Measurements from ENCODE around the gene HLA-DQA2. TPM values are rescaled to one million over a fixed set of nuclear protein-coding genes. Genes with fewer than 3 reads are reported as not detected.
"Not testable (repeated sequence)": the region's sequence is repeated elsewhere in the genome, so short reads cannot be mapped to it uniquely, and the experiment has no call there.

The HLA-DQA2 gene
- total RNA-seq, 3 donors from 2014 or later (not counting 1 experiment from before 2014, with no cell fraction given), result 1.4 to 15.2 TPM; not detected in 1

DNA sequence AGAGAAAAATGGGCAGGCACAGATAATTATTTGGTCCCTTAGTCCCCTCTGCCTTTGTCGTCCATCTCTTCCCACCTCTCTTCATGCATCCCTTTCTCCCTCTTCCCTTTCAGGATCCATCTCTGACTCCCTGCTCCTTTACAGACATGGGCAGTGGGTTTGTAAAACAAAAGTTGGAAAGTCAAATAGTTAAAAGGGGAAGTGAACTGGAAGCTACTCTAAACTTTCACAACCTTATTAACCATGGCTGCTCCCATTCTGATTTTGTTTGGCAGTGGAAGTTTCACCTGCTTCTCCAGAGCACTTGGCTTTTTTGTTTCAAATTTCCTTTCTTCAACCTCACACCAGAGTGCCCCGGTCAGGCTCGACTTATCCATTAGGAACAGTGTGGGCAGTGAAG, 1.2 kb downstream of the HLA-DQA2 start:
- Mint-ChIP-seq H3K36me3 (no peaks in the 10 kb centered on the region), H3K4me1 (peaks cover 8 to 9% of the 10 kb centered on the region in 2 donors), H3K27me3 (ENCODE audit: low read depth in 2 of 2) (peaks cover 18 to 46% of the 10 kb centered on the region in 2 donors), H3K4me3 (no peak overlapping the region), H3K9me3 (no peaks in the 10 kb centered on the region), H3K27ac (no peak overlapping the region)
- TF ChIP-seq, protein P1, sequence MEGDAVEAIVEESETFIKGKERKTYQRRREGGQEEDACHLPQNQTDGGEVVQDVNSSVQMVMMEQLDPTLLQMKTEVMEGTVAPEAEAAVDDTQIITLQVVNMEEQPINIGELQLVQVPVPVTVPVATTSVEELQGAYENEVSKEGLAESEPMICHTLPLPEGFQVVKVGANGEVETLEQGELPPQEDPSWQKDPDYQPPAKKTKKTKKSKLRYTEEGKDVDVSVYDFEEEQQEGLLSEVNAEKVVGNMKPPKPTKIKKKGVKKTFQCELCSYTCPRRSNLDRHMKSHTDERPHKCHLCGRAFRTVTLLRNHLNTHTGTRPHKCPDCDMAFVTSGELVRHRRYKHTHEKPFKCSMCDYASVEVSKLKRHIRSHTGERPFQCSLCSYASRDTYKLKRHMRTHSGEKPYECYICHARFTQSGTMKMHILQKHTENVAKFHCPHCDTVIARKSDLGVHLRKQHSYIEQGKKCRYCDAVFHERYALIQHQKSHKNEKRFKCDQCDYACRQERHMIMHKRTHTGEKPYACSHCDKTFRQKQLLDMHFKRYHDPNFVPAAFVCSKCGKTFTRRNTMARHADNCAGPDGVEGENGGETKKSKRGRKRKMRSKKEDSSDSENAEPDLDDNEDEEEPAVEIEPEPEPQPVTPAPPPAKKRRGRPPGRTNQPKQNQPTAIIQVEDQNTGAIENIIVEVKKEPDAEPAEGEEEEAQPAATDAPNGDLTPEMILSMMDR (IDR thresholded peaks at IDR 0.05), result no peak
- no peak overlapping the region for H3K4me3 ChIP-seq (ENCODE audit: low read length)
- WGBS (ENCODE audit: insufficient coverage), result no CpG with 5 or more reads among the region's 3 CpGs
- H3K27ac ChIP-seq (ENCODE audit: low read length), result no peak overlapping the region
- ATAC-seq (no peak), DNase-seq (no peak)
- no peaks in the 10 kb centered on the region for H3K36me3 ChIP-seq (ENCODE audit: control insufficient read depth, insufficient read depth, low read length)
- H3K9me3 ChIP-seq (ENCODE audit: control insufficient read depth, insufficient read depth, low read length), result no peaks in the 10 kb centered on the region
- H3K27me3 ChIP-seq (ENCODE audit: control insufficient read depth, insufficient read depth, low read length), result peaks cover 4% of the 10 kb centered on the region
- intact Hi-C loops (cut with micrococcal nuclease), result no loop called here
- H3K4me1 ChIP-seq (ENCODE audit: control insufficient read depth, insufficient read depth, low read length), result peaks cover 9% of the 10 kb centered on the region

DNA sequence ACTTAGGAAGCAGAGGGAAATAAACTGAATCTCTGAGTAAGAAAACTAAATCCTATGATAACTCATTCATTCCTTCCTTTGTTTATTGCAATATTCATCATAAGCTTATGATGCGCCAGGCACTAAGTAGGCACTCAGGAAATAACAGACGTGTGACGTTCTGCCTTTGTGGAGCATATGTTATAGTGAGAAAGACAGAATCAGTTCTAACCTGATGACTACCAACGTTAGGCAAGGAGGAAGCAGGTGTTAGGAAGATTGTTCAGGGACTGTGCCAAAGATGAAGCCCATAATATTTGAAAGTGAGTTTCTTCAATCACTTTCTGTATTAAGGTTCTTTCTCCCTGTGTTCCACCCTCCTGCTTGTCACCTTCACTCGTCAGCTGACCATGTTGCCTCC, 3.6 kb downstream of the HLA-DQA2 start:
- Histone ChIP-seq H3K27me3 (ENCODE audit: control insufficient read depth, insufficient read depth, low read length) (peaks cover 4% of the 10 kb centered on the region), H3K4me1 (ENCODE audit: control insufficient read depth, insufficient read depth, low read length) (peaks cover 9% of the 10 kb centered on the region), H3K9me3 (ENCODE audit: control insufficient read depth, insufficient read depth, low read length) (no peaks in the 10 kb centered on the region), H3K27ac (ENCODE audit: low read length) (no peak overlapping the region), H3K36me3 (ENCODE audit: control insufficient read depth, insufficient read depth, low read length) (no peaks in the 10 kb centered on the region), H3K4me3 (ENCODE audit: low read length) (no peak overlapping the region)
- no peak for ATAC-seq
- intact Hi-C loops (cut with micrococcal nuclease), result no loop called here
- no peak overlapping the region for H3K27ac Mint-ChIP-seq
- TF ChIP-seq, protein P1 (IDR thresholded peaks at IDR 0.05), result no peak
- H3K36me3 Mint-ChIP-seq, result no peaks in the 10 kb centered on the region
- no peaks in the 10 kb centered on the region for H3K9me3 Mint-ChIP-seq
- 21% methylated on average over 5 of the region's 5 CpGs for WGBS (ENCODE audit: insufficient coverage)
- H3K4me3 Mint-ChIP-seq, result no peak overlapping the region
- peaks cover 18 to 41% of the 10 kb centered on the region in 2 donors for H3K27me3 Mint-ChIP-seq (ENCODE audit: low read depth in 2 of 2)
- H3K4me1 Mint-ChIP-seq, result peaks cover 8 to 9% of the 10 kb centered on the region in 2 donors
- no peak for DNase-seq

DNA sequence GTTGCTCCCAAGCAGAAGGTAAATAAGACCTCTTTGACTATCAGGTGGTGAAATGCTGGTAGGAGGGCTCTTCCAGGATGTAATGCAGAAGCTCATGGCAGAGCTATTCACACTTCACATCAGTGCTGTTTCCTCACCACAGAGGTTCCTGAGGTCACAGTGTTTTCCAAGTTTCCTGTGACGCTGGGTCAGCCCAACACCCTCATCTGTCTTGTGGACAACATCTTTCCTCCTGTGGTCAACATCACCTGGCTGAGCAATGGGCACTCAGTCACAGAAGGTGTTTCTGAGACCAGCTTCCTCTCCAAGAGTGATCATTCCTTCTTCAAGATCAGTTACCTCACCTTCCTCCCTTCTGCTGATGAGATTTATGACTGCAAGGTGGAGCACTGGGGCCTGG, 4.5 kb downstream of the HLA-DQA2 start:
- H3K4me3 ChIP-seq (ENCODE audit: low read length); H3K4me1 ChIP-seq (ENCODE audit: control insufficient read depth, insufficient read depth, low read length); H3K9me3 ChIP-seq (ENCODE audit: control insufficient read depth, insufficient read depth, low read length); H3K36me3 ChIP-seq (ENCODE audit: control insufficient read depth, insufficient read depth, low read length); H3K36me3 Mint-ChIP-seq; H3K4me1 Mint-ChIP-seq; H3K9me3 Mint-ChIP-seq; H3K4me3 Mint-ChIP-seq; H3K27ac ChIP-seq (ENCODE audit: low read length); H3K27me3 ChIP-seq (ENCODE audit: control insufficient read depth, insufficient read depth, low read length); intact Hi-C loops (cut with micrococcal nuclease); H3K27ac Mint-ChIP-seq: not testable (repeated sequence)
- ATAC-seq (peak in 1 of 3 donors; percentile 35), DNase-seq (peak in 1 of 2 donors; percentile 10)
- WGBS (ENCODE audit: insufficient coverage), result 13% methylated on average over 1 of the region's 1 CpG
- peaks cover 18 to 41% of the 10 kb centered on the region in 2 donors for H3K27me3 Mint-ChIP-seq (ENCODE audit: low read depth in 2 of 2)

DNA sequence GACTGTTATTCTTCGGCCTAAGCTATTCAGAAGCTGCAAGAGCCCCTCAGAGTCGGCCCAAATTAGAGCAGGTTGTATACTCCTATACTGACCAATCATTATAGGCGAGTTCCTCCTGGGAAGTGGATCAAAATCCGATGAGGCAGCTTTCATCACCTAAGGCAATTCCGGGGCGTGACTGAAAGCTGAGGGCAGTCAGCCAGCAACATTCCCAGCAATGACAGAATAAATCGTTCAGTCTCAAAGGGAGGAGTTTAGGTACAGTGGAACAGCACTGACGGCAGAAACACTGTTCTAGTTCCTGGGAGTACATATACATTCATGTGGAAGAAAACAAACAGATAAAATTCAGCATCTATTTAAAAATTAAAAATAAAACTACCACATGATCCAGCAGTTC, 11.4 kb downstream of the HLA-DQA2 start:
- Mint-ChIP-seq H3K36me3 (no peaks in the 10 kb centered on the region), H3K4me3 (no peak overlapping the region), H3K4me1 (no peaks in the 10 kb centered on the region), H3K27me3 (ENCODE audit: low read depth in 2 of 2) (peaks cover 30 to 50% of the 10 kb centered on the region in 2 donors), H3K9me3 (no peaks in the 10 kb centered on the region), H3K27ac (no peak overlapping the region)
- no peak overlapping the region for H3K27ac ChIP-seq (ENCODE audit: low read length)
- DNase-seq (no peak), ATAC-seq (no peak)
- no peaks in the 10 kb centered on the region for H3K36me3 ChIP-seq (ENCODE audit: control insufficient read depth, insufficient read depth, low read length)
- no peaks in the 10 kb centered on the region for H3K9me3 ChIP-seq (ENCODE audit: control insufficient read depth, insufficient read depth, low read length)
- WGBS (ENCODE audit: insufficient coverage), result 83% methylated on average over 8 of the region's 8 CpGs
- TF ChIP-seq, protein P1 (IDR thresholded peaks at IDR 0.05), result no peak
- no peak overlapping the region for H3K4me3 ChIP-seq (ENCODE audit: low read length)
- no peaks in the 10 kb centered on the region for H3K4me1 ChIP-seq (ENCODE audit: control insufficient read depth, insufficient read depth, low read length)
- peaks cover 5% of the 10 kb centered on the region for H3K27me3 ChIP-seq (ENCODE audit: control insufficient read depth, insufficient read depth, low read length)
- intact Hi-C loops (cut with micrococcal nuclease), result no loop called here

All from natural killer cell (primary cell).